GM21390 (cell line): ENCODE measurements around the gene GRIN2A.

Experiments
- ATAC-seq: cut with Tn5 transposase; IDR thresholded peaks from one replicate; pipeline ENCODE4 v1.9.1; 2021; ENCODE audit not compliant: unreplicated experiment

GRIN2A gene

DNA sequence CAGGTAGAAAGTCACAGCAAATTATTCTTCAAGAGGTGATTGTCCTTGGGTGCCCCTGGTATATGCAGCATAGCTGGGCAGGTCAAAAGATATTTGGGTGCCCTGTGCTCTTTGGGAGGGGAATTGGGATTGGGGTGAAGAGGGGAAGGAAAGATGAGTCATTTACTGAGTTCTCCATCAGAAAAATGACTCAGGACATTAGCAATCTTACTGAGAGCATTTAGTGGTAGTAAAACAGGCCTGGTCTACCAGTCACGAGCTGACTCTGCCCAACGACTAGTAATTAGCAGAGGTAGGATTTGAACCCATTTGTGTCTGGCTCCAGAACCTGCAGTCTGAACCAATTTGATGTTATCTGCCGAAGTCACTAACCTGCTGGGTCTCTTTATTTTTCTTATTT lies 6.0 kb upstream of the GRIN2A start:
- no peak for ATAC-seq

DNA sequence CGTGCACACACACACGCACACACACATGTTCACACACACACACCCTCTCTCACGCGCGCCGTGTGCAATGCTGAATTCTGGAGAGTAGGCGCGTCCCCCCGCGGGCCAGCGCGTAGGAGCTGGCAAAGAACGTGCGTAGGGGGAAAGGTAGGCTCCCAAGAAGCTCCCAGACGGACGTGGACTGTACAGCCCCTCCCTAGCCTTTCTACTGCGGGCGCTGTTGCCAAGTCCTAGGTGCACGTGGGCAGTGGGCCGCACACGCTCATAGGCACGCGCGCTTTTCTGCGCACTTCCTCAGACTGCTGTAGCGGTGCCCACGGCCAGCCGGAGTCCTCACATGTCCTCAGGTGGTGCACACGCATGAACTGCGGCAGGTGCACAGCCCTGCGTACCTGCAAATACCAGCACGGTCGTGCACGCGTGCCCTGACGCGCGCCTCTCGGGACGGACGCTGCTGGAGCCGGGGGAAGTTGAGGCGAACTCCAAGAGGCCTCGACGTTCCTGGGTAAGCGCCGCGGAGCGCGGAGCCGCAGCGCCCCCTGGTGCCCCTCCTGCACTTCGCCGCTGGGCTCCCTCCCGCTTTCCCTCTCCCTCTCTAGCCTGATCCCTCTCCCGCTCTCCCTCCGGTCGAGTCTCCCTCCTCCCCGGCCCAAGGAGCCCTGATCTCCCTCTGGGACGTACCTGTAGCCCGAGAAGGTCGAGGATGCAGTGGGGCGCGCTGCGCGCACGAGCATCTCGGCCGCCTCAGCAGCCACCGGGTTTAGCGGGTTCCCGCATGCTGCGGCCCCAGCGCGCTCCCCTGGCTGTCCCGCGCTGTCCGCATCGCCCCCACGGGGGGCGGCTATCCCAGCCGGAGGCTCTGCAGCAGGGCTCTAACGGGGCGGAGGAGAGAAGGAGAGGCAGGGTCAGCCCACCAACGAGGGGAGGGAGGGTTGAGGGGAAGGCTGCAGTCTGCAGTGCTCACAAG lies 749 bp downstream of the GRIN2A start:
- ATAC-seq, result peak; percentile 72

DNA sequence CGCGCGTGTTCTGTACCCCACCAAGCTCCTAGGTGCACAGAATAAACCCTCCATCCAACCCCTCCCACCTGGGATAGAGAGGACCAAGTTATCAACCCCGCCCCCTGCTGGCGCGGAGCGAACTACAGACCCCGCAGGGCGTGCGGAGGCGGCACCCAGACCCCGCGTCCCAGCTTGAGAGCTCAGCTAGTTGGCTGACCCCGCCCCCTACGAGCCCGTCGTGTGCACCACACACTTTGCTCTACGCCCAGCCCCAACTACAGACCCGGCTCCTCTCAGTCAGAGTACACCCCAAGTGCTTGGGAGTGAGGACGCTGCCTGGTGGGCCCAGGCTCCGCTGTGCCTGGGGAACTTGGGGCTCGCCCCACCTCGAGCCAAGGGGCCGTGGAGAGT lies 1.5 kb downstream of the GRIN2A start:
- no peak for ATAC-seq

- ATAC-seq, result no peak
Observed at GRCh38 chr16:10180042-10180770, 2.0 kb downstream of the GRIN2A start.

- ATAC-seq, result no peak
Observed at GRCh38 chr16:10178526-10178925, 3.7 kb downstream of the GRIN2A start.

DNA sequence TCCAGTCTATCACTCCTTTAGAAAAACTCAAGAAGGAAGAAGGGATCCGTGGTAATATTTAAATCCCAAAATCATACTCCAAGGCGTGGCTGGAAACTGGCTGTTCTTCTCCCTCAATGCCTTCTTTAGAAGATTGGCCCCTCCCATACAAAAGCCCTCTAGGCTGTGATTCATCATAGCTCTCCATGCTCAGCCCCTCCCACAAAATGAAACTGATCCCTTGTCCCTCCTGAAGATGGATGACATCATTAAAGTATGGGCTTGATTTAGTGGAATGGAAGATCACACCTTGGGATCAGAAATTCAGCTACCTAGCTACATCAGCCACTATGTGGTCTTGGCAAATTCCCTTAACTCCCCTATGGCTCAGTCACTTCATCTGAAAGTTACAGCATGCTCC lies 4.1 kb downstream of the GRIN2A start:
- ATAC-seq, result no peak

- ATAC-seq, result no peak
Observed at GRCh38 chr16:10172848-10173655, 9.2 kb downstream of the GRIN2A start.

DNA sequence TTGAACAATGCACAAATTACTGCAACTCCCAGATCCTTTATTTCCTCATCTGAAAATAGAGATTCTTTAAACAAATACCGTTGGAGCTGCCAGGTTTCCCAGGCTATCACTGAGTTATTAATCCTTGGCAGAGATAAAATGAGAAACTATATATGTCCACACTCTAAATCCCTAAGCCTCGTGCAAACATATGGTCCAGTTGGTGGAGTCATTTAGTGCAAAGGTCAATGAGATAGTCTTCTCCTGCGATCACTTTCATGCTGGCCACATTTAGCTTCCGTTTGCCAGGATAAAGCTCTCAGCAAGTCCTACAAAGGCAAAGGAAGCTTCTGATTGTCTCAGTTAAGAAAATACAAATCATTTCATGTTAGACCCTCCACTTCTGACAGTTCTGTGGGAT lies 11.0 kb downstream of the GRIN2A start:
- no peak for ATAC-seq

GRCh38 chr16:10169904-10170410 lies 12.3 kb downstream of the GRIN2A start:
- ATAC-seq, result no peak

- no peak for ATAC-seq
Observed at GRCh38 chr16:10169031-10169430, 13.2 kb downstream of the GRIN2A start.

DNA sequence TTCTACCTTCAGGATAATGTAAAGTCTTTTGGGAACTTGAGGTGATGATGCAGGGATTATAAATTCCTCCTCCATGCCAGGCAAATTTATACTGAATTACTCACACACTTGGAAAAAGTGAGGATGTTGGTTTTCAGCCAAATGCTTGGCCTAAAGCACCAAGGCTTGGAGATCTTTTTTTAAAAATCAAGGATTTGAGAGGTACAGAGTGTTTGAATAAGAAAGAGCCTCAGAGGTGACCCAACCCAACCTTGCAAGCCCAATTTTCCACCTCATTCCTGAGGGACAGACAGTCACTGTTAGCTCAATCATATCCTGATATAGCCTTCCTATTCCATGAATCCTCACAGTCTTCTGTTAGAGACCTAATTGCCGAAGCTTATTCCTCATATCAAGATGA lies 14.0 kb downstream of the GRIN2A start:
- no peak for ATAC-seq

GRCh38 chr16:10165643-10166042 lies 16.6 kb downstream of the GRIN2A start:
- ATAC-seq, result no peak

DNA sequence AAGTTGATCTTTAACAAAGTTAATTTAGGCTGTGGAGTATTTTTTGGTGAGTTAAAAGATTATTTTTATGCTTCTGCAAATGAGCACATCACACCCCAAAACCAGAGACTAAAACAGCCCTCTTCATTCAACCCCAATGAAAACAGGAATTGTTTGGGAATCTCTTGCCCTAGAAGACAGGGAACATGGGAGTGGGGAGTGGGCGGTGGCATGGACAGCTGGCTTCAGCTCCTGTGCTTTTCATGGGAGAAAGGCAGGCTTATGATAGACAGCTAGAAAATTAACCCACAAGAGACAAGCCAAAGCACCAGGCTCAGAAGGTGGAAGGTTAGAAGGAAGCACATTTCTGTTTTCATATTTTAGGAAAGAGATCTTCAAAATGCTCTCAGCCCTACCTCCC lies 19.2 kb downstream of the GRIN2A start:
- ATAC-seq, result no peak

GRCh38 chr16:10156099-10156498 lies 26.1 kb downstream of the GRIN2A start:
- ATAC-seq, result no peak

DNA sequence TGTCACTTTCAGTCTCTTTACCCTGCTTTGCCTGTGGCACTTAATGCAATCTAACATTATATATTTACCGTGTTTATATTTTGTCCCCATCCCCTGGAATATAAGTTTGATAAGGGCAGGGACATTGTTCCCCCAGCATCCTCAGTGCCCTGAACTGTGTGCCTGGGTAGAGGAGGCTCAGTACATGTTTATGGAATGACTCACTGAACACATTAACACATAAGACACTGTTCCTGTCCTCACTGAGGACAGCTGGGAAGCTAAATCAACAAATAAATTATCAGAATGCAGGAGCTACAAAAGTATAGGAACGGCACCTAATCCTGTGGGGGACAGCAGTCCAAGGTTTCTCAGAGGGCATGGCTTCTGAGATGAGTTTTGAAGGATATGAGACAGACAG lies 27.8 kb downstream of the GRIN2A start:
- no peak for ATAC-seq

GRCh38 chr16:10153985-10154384 lies 28.2 kb downstream of the GRIN2A start:
- no peak for ATAC-seq

GRCh38 chr16:10151718-10152117 lies 30.5 kb downstream of the GRIN2A start:
- no peak for ATAC-seq

DNA sequence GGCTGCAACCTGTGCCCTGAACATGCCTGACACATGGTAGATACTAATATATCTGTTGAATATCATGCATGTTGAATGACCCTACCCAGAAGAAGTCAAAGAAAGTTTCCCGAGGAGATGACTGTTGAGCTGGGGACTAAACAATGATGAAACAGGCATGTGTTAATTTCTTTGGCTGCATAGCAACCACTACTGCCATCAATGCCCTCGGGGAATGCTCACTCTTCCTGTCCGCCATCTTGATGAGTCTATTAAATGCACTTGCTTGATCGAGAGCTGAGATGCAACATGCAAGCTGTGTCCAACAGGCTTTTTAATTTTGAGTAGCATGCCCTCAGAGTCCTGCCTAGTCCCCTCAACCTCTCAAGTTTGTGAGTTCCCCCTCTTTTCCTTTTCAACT lies 31.3 kb downstream of the GRIN2A start:
- no peak for ATAC-seq

DNA sequence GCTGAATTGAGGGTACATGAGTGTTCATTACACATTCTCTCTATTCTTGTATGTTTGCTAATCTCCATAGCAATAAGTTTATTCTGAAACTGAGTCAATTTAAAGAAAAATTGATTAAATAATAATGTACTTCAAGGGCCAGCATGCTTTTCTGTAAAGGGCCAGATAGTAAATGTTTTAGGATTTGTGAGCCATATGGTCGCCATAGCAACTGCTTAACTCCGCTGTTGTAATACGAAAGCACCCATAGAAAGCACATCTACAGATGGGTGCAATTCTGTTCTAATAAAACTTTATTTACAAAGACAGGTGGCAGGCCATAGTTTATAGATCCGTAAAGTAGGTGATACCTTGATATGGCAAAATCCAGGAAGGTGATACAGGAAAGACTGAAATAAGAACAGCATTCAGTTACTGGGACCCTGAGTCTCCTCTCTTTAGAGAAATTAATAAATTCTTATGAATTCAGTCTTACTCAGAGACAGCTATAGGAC lies 36.6 kb downstream of the GRIN2A start:
- ATAC-seq, result no peak

- no peak for ATAC-seq
Observed at GRCh38 chr16:10141671-10142070, 40.6 kb downstream of the GRIN2A start.

- no peak for ATAC-seq
Observed at GRCh38 chr16:10138881-10139280, 43.3 kb downstream of the GRIN2A start.
